H1 (cell line): ENCODE results near the gene GNAT2.

Experiments
- CBX5 ChIP-seq: fragments of 300-800, 300-1000 bp; sonication (generic); IDR thresholded peaks from 2 replicates; pipeline ENCODE4 v1.7.1; 2016; ENCODE audit warnings: antibody characterized with exemption, low read length, low read depth
- CHD1 ChIP-seq: IDR thresholded peaks from 2 replicates; pipeline ENCODE4 v1.6.1; 2012; ENCODE audit warnings: low read depth, low read length, improper control_type of control experiment
- CTCF ChIP-seq, 3 experiments: IDR thresholded peaks; 1 replicate in 2 of 3; 2 replicates in 1 of 3; pipeline versions ENCODE4 v1.5.1 to v1.6.1; 2011; ENCODE audit warnings: low read length in 3 of 3, mild to moderate bottlenecking in 3 of 3, inconsistent platforms in 2 of 3, low read depth in 1 of 3, moderate library complexity in 1 of 3; ENCODE audit not compliant: insufficient read depth in 1 of 3; ENCODE audit errors: control extremely low read depth in 1 of 3
- GABPA ChIP-seq: IDR thresholded peaks from 2 replicates; pipeline ENCODE4 v1.6.1; 2011; ENCODE audit warnings: mild to moderate bottlenecking, low read length, moderate library complexity, borderline replicate concordance; ENCODE audit not compliant: insufficient read depth
- HDAC2 ChIP-seq, 2 experiments: fragments of 300-600 bp in 1 of 2; sonication (generic) in 1 of 2; IDR thresholded peaks; 2 replicates each; pipeline ENCODE4 v1.6.1; 2011 to 2012; ENCODE audit warnings: low read depth in 2 of 2, low read length in 2 of 2, mild to moderate bottlenecking in 2 of 2, moderate library complexity in 2 of 2, borderline replicate concordance in 1 of 2, inconsistent platforms in 1 of 2
- JUND ChIP-seq: IDR thresholded peaks from 2 replicates; pipeline ENCODE4 v1.6.1; 2011; ENCODE audit warnings: mild to moderate bottlenecking, improper control_type of control experiment, low read length
- MAX ChIP-seq: IDR thresholded peaks from 2 replicates; pipeline ENCODE4 v1.6.1; 2012; ENCODE audit warnings: inconsistent platforms
- POLR2A ChIP-seq, 2 experiments: IDR thresholded peaks; 1 replicate in 1 of 2; 2 replicates in 1 of 2; pipeline ENCODE4 v1.6.1; 2011; ENCODE audit warnings: low read depth in 2 of 2, low read length in 2 of 2, mild to moderate bottlenecking in 2 of 2; ENCODE audit errors: control extremely low read depth in 1 of 2
- POLR2AphosphoS5 ChIP-seq: IDR thresholded peaks from 2 replicates; pipeline ENCODE4 v1.6.1; 2011; ENCODE audit warnings: low read depth, low read length
- SP1 ChIP-seq: IDR thresholded peaks from 2 replicates; pipeline ENCODE4 v1.6.1; 2011; ENCODE audit warnings: low read depth, low read length
- SP2 ChIP-seq: IDR thresholded peaks from 2 replicates; pipeline ENCODE4 v1.6.1; 2012; ENCODE audit warnings: mild to moderate bottlenecking, low read length, inconsistent platforms
- TEAD4 ChIP-seq: IDR thresholded peaks from 2 replicates; pipeline ENCODE4 v1.6.1; 2012; ENCODE audit warnings: low read depth, low read length, inconsistent platforms, mixed read lengths
- YY1 ChIP-seq: IDR thresholded peaks from 2 replicates; pipeline ENCODE4 v1.6.1; 2011; ENCODE audit warnings: low read depth, mild to moderate bottlenecking, low read length

- TF ChIP-seq SP2 (no peak), CTCF (IDR thresholded peaks at IDR 0.05; ENCODE audit: control extremely low read depth in 1 of 3, insufficient read depth in 1 of 3, low read depth in 1 of 3, low read length in 3 of 3) (no peak), GABPA (no peak), SP1 (no peak), CBX5 (no peak), POLR2A (IDR thresholded peaks at IDR 0.05; ENCODE audit: control extremely low read depth in 1 of 2, low read depth in 2 of 2, low read length in 2 of 2) (no peak), MAX (no peak), YY1 (no peak), JUND (no peak), TEAD4 (no peak), POLR2AphosphoS5 (no peak), HDAC2 (IDR thresholded peaks at IDR 0.05; ENCODE audit: borderline replicate concordance in 1 of 2, low read depth in 2 of 2, low read length in 2 of 2) (no peak), CHD1 (no peak)
Measured at GRCh38 chr1:109653306-109653705, 33.9 kb upstream of the GNAT2 start.
